OCI-LY1 (cell line): ENCODE data around the gene FREM2.

Experiments used
- H2AFZ ChIP-seq: fragments of 200-600 bp; sonication (generic), shearing (Covaris generic); 2 replicates; pipeline ENCODE4 v1.6.0; 2014; ENCODE audit warnings: antibody characterized with exemption, mild to moderate bottlenecking, low read length
- H3F3A ChIP-seq: fragments of 200-600 bp; sonication (generic), shearing (Covaris generic); 2 replicates; pipeline ENCODE4 v1.6.0; 2014; ENCODE audit warnings: mild to moderate bottlenecking, antibody characterized with exemption, low read length, moderate library complexity; ENCODE audit not compliant: insufficient read depth
- H3K27ac ChIP-seq: fragments of 200-600 bp; sonication (generic); 2 replicates; pipeline ENCODE4 v1.5.1; 2014; ENCODE audit warnings: low read length, mixed run types, mild to moderate bottlenecking, low read depth; ENCODE audit not compliant: poor library complexity, severe bottlenecking
- H3K27me3 ChIP-seq: fragments of 200-600 bp; sonication (generic); 2 replicates; pipeline ENCODE4 v1.6.0; 2014; ENCODE audit warnings: antibody characterized with exemption, mild to moderate bottlenecking, low read length, moderate library complexity; ENCODE audit not compliant: insufficient read depth
- H3K36me3 ChIP-seq: fragments of 200-600 bp; sonication (generic); 2 replicates; pipeline ENCODE4 v1.6.1; 2014; ENCODE audit warnings: mild to moderate bottlenecking, antibody characterized with exemption, low read length, moderate library complexity, mixed read lengths; ENCODE audit not compliant: insufficient read depth
- H3K4me1 ChIP-seq: fragments of 200-600 bp; sonication (generic); 2 replicates; pipeline ENCODE4 v1.5.1; 2014; ENCODE audit warnings: mild to moderate bottlenecking, low read length, moderate library complexity; ENCODE audit not compliant: insufficient read depth, severe bottlenecking
- H3K4me2 ChIP-seq: fragments of 200-600 bp; sonication (generic), shearing (Covaris generic); 2 replicates; pipeline ENCODE4 v1.6.1; 2014; ENCODE audit warnings: low read length
- H3K4me3 ChIP-seq: fragments of 200-600 bp; sonication (generic); 2 replicates; pipeline ENCODE4 v1.5.1; 2014; ENCODE audit warnings: low read length, low read depth, mild to moderate bottlenecking, mixed read lengths; ENCODE audit not compliant: poor library complexity, severe bottlenecking
- H3K79me2 ChIP-seq: fragments of 200-600 bp; shearing (Covaris generic); 2 replicates; pipeline ENCODE4 v1.6.1; 2016; ENCODE audit warnings: mixed run types, low read length, mixed read lengths; ENCODE audit not compliant: insufficient read depth
- H3K9ac ChIP-seq: fragments of 200-600 bp; sonication (generic), shearing (Covaris generic); 2 replicates; pipeline ENCODE4 v1.6.1; 2014; ENCODE audit warnings: mild to moderate bottlenecking, low read length, mixed read lengths
- H3K9me2 ChIP-seq: fragments of 200-600 bp; sonication (generic), shearing (Covaris generic); 2 replicates; pipeline ENCODE4 v1.6.1; 2014; ENCODE audit warnings: low read depth, mild to moderate bottlenecking, low read length, mixed read lengths
- H3K9me3 ChIP-seq: fragments of 200-600 bp; shearing (Covaris generic); 2 replicates; pipeline ENCODE4 v1.6.1; 2014; ENCODE audit warnings: low read length, mixed read lengths
- H4K20me1 ChIP-seq: fragments of 200-600 bp; sonication (generic), shearing (Covaris generic); 2 replicates; pipeline ENCODE4 v1.6.0; 2016; ENCODE audit warnings: mild to moderate bottlenecking, low read length; ENCODE audit not compliant: insufficient read depth
- EZH2 ChIP-seq: fragments of 200-600 bp; sonication (generic), shearing (Covaris generic); IDR thresholded peaks from 2 replicates; pipeline ENCODE4 v1.8.0; 2017; ENCODE audit warnings: borderline replicate concordance, mixed run types, mild to moderate bottlenecking, antibody characterized with exemption, low read length, moderate library complexity, mixed read lengths
- TF ChIP-seq, protein P1 (sequence below): fragments of 200-600 bp; sonication (generic), shearing (Covaris generic); IDR thresholded peaks from 2 replicates; pipeline ENCODE4 v1.5.1; 2017; ENCODE audit warnings: mild to moderate bottlenecking, antibody characterized with exemption, low read length, moderate library complexity, mixed read lengths

FREM2 gene

DNA sequence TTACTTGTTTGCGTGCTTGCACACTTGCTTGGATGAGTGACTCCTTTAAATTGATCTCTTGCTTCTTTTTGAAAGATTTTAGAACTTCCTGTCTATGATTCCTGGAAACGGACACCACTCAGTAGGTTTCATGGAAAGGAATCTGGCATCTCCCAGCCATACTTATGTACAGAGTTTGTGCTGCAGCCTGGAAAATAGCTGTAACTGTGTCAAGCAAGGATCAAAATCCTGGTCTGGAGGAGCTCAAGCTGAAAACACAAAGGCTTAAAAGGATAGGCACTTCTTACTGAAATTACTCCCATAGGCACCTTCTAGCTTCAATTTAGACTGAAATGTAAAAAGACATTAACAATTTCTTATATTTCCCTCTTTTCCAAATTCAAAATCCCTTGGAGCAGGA is 1.4 kb upstream of the FREM2 start:
- Histone ChIP-seq H3K4me2 (no peak overlapping the region), H3K79me2 (no peaks in the 10 kb centered on the region), H4K20me1 (no peaks in the 10 kb centered on the region), H3K27me3 (no peaks in the 10 kb centered on the region), H3K27ac (no peak overlapping the region), H3K4me3 (no peak overlapping the region), H3K9ac (no peak overlapping the region), H3F3A (no peaks in the 10 kb centered on the region), H3K9me2 (no peaks in the 10 kb centered on the region), H3K36me3 (no peaks in the 10 kb centered on the region), H3K9me3 (no peaks in the 10 kb centered on the region), H3K4me1 (no peaks in the 10 kb centered on the region), H2AFZ (no peak overlapping the region)
- TF ChIP-seq, protein P1, sequence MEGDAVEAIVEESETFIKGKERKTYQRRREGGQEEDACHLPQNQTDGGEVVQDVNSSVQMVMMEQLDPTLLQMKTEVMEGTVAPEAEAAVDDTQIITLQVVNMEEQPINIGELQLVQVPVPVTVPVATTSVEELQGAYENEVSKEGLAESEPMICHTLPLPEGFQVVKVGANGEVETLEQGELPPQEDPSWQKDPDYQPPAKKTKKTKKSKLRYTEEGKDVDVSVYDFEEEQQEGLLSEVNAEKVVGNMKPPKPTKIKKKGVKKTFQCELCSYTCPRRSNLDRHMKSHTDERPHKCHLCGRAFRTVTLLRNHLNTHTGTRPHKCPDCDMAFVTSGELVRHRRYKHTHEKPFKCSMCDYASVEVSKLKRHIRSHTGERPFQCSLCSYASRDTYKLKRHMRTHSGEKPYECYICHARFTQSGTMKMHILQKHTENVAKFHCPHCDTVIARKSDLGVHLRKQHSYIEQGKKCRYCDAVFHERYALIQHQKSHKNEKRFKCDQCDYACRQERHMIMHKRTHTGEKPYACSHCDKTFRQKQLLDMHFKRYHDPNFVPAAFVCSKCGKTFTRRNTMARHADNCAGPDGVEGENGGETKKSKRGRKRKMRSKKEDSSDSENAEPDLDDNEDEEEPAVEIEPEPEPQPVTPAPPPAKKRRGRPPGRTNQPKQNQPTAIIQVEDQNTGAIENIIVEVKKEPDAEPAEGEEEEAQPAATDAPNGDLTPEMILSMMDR, result no peak
- no peak for TF ChIP-seq EZH2

DNA sequence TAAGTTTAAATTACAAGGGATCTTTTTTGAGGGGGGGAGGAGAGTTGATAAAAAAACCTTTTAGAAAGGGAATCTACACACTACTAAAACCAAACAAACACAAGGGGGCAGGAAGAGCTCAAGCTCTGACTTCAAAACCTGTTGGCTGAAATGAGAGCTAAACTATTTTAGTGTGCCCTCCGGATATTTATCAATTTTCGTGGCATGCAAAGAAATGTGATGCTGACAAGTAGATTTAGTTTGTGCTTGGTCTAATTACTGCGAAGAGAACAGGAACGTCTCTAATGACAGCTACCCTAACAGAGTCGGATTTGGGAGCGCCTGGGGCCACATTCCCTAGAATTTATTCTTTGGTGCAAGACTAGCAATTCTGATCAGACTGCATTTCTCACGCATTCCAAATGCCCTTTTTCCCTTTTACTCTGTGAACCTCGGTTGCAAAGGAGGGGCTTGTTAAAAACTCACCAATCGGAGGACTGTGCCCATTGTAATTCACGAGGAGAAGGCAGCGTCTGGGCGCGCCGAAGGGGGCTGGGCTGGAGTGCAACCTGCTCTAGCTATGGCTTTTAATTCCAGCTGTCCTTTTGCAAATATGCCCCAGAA is 802 bp upstream of the FREM2 start:
- Histone ChIP-seq H3K27me3 (no peaks in the 10 kb centered on the region), H3K36me3 (no peaks in the 10 kb centered on the region), H3K9me2 (no peaks in the 10 kb centered on the region), H3K9ac (no peak overlapping the region), H3K27ac (no peak overlapping the region), H3K79me2 (no peaks in the 10 kb centered on the region), H3K4me2 (no peak overlapping the region), H2AFZ (no peak overlapping the region), H3K9me3 (no peaks in the 10 kb centered on the region), H4K20me1 (no peaks in the 10 kb centered on the region), H3K4me1 (no peaks in the 10 kb centered on the region), H3K4me3 (no peak overlapping the region), H3F3A (no peaks in the 10 kb centered on the region)
- no peak for TF ChIP-seq EZH2
- TF ChIP-seq, protein P1, result no peak

DNA sequence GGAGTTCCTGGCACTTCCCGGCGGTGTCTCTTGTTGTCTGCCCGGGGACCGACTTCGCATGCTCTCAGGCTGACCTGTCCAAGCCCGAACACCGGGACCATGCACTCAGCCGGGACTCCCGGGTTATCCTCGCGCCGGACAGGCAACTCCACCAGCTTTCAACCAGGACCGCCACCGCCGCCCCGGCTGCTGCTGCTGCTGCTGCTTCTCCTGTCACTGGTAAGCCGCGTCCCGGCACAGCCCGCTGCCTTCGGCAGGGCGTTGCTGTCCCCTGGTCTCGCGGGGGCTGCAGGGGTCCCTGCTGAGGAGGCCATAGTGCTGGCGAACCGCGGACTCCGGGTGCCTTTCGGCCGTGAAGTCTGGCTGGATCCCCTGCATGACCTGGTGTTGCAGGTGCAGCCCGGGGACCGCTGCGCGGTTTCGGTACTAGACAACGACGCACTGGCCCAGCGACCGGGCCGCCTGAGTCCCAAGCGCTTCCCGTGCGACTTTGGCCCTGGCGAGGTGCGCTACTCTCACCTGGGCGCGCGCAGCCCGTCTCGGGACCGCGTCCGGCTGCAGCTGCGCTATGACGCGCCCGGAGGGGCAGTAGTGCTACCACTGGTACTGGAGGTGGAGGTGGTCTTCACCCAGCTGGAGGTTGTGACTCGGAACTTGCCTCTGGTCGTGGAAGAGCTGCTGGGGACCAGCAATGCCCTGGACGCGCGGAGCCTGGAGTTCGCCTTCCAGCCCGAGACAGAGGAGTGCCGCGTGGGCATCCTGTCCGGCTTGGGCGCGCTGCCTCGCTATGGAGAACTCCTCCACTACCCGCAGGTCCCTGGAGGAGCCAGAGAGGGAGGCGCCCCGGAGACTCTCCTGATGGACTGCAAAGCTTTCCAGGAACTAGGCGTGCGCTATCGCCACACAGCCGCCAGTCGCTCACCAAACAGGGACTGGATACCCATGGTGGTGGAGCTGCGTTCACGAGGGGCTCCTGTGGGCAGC is 661 bp downstream of the FREM2 start:
- H3K4me2 ChIP-seq, result no peak overlapping the region
- H3K27me3 ChIP-seq, result no peaks in the 10 kb centered on the region
- H3K79me2 ChIP-seq, result no peaks in the 10 kb centered on the region
- H3K9me2 ChIP-seq, result no peaks in the 10 kb centered on the region
- no peaks in the 10 kb centered on the region for H3K36me3 ChIP-seq
- no peak overlapping the region for H2AFZ ChIP-seq
- H3K4me3 ChIP-seq, result no peak overlapping the region
- H3K27ac ChIP-seq, result no peak overlapping the region
- H4K20me1 ChIP-seq, result no peaks in the 10 kb centered on the region
- H3K4me1 ChIP-seq, result no peaks in the 10 kb centered on the region
- TF ChIP-seq EZH2, result no peak
- TF ChIP-seq, protein P1, result no peak
- no peak overlapping the region for H3K9ac ChIP-seq
- no peaks in the 10 kb centered on the region for H3F3A ChIP-seq
- no peaks in the 10 kb centered on the region for H3K9me3 ChIP-seq
